SU-DHL-6 (cell line): ENCODE measurements around the gene SESN2.

Experiments
- CTCF ChIP-seq: fragments of 200-600 bp; sonication (generic); IDR thresholded peaks from one replicate; pipeline ENCODE4 v1.5.1; 2017; ENCODE audit warnings: antibody characterized with exemption, mild to moderate bottlenecking, low read length, moderate library complexity; ENCODE audit not compliant: insufficient read depth, poor library complexity, severe bottlenecking
- EZH2phosphoT487 ChIP-seq: fragments of 200-600 bp; sonication (generic), shearing (Covaris generic); conservative IDR thresholded peaks from 2 replicates; pipeline ENCODE4 v1.6.1; 2018; ENCODE audit warnings: mild to moderate bottlenecking, antibody characterized with exemption, low read length, moderate library complexity, mixed read lengths

GRCh38 chr1:28248273-28249012, 10.9 kb upstream of the SESN2 start:
- TF ChIP-seq CTCF (peak; percentile 95), EZH2phosphoT487 (no peak)
